SKM-1 (cell line): ENCODE results near the gene IL26.
"Not testable (repeated sequence)": the region's sequence is repeated elsewhere in the genome, so short reads cannot be mapped to it uniquely, and the experiment has no call there.

Experiments
- DNase-seq: peaks from one replicate; lab custom pipeline; 2025; ENCODE audit not compliant: unreplicated experiment; lab: John Stamatoyannopoulos, UW

Gene IL26

DNA sequence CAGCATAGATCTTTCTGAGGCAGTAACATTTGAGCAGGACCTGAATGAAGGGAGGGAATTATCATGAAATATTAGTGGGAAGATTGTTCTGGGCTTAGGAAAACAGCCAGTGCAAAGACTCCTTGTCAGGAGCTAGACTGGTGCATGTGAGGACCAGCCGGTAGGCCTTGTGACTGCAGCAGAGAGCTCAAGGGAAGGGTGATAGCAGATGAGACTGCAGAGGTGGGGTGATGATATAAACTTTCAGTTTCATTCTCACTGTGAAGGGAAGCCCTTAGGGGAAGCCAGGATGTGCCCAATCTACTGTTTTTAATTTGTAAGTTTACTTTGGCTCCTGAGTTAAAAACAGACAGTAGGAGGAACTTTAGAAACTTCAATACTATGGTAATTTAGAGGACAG is 15.4 kb upstream of the IL26 start:
- no peak for DNase-seq

DNA sequence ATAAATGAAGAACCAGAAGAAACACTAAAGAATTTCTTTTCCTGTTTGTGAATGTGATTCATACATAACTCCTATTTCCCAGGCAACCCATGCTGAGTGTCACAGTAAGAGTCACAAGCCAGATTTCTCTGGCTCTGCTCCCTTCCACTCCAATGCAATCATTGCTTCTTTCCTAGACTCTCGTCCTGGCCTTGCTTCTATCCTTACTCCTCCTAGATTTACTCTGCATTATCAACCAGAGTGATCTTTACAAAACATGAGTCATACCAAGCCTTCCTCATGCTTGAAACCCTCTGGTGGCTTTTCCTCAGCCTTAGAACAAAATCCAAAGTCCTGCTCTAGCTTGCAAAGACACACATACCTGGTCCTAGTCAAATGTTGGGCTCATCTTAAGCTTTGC is 14.5 kb upstream of the IL26 start:
- no peak for DNase-seq

DNA sequence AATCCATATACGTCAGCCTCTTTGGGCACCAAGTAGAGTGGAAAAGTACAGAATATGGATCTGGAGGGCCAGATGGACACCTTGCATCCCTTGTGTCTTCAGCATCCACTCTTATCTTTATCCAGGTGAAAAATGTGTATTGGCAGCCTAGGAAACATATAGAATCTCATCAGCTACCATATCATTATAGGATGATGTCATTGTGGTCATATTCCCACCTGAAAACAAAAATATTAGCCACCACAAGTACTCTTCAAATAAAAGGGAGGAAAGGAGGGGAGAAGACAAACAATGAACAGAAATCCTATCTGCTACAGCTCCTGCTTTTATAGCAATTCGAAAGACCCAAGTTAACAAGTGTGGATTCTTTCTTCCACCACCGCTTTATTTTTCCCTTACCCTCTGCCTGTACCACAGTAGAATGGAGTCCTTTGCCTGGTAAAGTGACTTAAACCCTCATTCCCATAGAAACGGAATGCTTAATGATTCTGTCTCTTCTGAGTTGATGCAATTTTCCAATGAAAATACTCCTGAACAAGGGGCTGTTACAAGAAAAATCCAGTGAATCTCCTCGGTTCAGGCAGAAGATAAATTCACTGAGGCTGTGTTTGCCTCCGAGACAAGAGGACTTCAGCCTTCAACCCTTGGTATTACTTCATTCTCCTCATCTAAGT is 13.8 kb upstream of the IL26 start:
- DNase-seq: no peak

DNA sequence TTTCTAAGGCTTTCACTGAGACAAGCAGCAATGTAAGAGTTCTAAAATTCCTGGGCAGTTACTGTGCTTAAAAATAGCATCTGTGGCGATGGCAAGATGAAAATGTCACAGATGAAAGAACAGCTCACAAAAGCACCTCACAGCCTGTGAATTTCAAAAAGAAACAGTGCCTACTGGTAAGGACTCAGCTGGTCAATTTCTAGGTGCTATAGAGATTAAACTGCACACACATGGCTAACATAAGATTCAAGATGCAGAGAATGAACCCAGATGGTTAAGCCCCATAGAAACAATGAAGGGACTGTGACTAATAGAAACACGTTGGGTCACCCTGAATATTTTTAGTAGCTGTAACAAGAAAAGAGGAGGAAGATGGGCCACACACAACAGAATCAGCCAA is 12.0 kb upstream of the IL26 start:
- DNase-seq: no peak

DNA sequence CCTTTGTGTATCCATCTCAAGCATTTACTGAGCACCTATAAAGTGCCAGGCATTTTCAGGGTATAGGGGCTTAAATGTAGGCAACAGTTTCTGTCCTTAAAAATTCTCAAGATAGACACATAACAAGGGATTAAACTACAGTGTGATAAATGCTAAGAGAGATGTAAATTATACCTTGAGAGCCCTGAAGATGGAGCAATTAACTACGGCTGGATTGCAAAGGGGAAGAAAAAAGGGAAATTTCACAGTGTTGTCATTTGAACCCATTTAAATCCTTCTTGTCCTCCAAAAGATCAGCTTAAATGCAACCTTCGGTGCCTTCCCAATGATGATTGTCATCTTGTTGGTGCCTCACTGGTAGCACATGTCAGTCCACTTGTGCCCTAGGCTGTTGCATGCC is 11.5 kb upstream of the IL26 start:
- DNase-seq: no peak

DNA sequence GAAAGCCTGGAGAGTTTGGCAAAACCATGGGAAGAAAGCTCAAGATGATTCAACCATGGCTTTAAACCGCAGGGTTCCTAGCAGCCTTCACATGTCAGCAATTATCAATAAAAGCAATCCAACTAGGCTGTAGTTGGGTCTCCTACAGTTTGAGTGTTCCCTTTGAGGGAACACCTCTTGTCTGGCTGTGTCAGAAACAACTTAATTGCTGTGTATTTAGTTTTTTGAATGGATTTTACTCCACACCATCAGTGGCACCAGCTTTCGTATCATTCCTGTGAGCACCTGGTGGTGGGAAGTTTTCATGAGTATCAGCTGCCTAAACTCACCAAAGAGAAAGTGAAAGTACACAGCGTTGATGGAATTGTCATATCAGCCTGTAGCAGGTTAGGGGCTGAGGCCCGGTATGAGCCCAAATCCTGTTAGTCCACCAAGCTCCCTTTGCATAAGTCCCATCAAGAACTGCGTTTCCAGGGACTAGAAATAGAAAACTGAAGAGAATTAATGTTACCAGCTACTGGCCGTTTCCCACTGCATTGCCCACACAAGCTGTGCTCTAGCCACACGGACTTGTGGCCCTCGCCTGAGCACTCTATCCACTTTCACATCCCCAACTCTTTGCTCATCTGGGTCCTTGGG is 10.9 kb upstream of the IL26 start:
- DNase-seq: no peak

DNA sequence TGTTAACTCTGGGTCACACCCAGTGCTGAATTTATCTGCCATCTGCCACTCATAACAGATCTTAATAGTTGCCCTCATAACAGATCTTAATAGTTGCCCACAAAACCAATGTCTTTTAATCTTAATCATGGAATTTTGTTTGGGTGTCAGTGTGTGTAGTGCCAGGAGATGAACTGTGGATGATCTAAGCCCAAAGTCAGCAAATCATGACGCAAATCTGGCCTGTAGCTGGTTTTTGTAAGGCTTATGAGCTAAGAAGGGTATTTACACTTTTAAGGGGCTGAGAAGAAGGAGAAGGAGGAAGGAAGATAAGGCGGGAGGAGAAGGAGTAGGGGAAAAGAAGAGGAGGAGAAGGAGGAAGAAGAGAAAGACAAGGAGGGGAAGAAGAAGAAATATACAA is 10.0 kb upstream of the IL26 start:
- DNase-seq: no peak

DNA sequence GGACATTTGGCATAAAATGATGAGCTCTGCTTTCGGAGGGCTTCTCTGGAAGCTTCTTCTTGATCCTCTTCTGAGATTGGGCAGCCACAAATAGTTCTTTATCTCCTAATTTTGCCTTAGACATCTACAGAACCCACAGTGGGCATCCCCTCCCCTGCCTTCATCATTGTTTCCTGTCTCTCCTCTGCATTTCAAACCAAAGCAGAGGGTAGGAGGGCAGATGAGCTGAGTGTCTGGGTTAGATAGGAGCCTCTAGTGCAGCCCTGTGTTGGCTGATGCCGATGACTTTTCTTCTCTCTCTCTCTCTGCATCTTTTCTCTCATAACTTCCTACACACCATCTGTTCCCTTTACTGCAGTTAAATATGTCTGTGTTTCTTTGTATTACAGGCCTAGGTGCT is 8.5 kb upstream of the IL26 start:
- DNase-seq: no peak

DNA sequence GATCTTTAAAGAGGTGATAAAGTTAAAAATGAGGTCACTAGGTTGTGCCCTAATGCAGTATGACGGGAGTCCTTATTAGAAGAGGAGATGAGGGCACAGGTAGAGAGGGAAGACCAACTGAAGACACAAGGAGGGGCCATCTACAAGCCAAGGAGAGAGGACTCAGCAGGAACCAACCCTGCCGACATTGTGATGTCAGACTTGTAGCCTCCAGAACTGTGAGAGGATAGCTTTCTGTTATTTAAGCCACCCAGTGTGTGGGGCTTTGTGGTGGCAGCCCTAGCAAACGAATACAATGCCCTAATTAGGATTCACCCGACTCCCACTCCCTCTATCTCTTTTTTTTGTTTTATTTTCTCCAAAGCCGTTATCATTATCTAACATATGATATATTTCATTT is 7.9 kb upstream of the IL26 start:
- no peak for DNase-seq

DNA sequence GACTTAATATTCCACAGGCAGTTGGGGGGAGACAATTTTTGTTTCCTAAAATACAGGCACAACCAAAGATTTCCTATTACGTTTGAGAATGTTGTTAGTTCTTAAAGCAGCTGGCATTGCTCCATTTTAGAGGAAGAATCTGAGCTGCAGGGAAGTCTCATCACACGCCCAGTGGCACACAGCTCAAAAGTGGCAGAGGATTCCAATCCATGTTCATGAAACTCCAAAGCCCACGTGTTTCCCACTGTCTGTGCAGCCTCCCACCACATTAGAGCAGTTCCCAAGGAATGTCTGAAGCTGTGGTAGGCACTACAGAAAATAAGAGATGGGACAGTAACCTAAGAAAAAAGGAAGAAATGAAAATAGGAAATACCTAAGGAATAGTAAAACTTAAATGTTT is 6.1 kb upstream of the IL26 start:
- no peak for DNase-seq

DNA sequence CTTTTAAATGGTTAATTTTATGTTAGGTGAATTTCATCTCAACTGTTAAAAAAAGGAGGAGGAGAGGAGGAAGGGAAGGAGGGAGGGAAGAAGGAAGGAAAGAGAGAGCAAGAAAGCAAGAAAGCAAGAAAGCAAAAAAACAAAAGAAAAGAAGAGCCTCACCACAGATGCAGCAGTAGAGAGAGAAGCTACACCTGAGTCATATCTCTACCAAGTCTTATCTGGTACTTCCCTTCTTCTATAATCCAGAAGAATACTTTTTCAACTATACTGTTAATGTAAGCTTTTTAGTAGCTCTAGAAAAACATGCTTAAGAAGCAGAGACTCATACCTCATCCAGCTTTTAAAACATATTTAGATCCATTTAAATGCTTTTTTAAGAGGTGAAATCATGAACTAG is 5.6 kb upstream of the IL26 start:
- DNase-seq: no peak

DNA sequence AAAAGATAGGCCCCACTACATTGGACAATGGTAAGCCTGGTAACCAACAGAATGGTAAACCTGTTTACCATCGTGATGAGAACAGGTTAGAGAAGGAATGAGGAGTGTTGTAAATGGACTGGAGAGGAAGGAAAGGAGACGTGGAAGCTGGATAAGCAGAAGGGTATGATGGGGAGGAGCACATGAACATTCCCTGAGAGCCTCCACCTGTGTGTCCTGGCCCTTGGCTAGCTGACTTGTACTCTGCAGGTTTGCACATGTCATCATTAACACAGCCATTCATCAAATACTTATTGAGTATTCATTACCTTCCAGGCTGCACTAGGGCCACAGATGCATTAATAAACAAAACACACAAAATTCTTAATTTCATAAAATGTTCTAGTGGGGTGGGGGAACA is 4.3 kb upstream of the IL26 start:
- DNase-seq: no peak

DNA sequence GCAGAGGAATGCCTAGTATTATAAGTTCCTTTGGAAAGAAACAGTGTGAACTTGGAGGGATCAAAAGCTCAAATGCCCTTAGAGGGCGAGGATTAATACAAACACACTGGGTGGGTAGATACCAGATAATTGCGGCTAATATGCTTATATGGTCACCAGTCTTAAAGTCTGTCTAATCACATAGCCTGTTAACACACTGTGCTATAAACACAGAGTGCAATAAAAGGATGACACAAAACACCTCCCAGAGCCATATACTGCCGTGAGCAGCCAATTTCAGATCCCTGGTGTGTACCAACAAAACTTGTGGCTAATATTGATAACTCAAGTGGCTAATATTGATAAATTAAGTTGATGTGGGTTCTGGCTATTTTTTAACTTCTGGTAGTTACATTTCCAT is 1.7 kb upstream of the IL26 start:
- DNase-seq: no peak

DNA sequence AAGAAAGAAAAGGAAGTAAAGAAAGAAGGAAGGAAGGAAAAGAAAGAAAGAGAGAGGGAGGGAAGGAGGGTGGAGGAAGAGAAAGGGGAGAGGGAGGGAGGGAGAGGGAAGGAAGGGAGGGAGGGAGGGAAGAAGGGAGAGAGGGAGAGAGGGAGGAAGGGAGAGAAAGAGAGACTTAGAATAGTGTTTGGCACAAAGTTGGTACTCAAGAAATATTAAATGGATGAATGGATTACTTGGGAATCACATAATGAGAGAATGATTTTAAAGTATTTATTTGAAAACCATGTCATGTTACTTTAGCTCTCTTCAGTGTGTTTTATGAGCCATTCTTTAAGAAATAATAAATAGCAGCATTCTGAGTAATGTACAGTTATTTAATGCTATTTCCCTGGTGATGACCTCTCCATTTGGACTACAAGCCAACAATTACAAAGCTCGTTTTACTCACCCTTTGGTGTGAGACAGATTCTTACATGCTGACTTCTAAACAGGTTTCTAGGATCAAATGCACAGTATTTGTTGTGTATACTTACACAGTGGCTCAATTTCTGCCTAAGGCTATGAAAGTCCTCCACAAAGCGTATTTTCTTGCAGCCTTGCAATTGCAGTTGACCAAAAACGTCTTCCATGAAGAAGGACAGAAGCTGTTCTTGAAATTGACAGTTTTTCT is 861 bp downstream of the IL26 start:
- DNase-seq: no peak

DNA sequence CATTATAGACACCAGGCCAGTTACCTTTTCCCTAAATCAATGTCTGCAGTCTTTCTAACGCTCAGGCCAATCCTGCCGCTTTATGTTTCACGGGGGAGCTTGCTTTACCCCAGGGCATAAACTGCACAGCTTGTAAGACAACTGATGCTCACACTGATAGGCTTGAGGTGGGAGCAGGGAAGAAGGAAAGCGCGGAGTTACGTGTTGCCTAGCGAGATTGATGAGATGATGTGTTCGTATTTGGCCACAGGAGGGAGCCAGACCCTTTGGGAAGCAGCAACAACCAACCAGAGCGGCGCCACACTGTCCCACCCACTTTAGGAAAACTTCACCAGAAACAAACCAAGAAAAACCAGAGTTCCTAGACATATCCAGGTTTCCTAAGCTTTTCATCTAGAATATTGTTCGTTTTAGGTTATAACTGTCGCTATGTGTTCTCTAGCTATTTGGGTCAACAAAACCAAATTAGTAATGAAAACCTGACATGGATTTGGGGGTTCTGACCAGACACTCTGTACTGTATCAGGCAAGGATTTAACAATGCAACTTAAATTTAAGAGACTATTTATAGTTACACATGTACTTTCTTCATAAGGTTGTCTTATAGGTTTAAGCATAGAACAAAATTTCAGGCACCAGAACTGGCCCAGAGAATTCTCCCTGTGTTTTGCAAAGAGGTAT is 2.4 kb downstream of the IL26 start:
- peak; percentile 48 for DNase-seq

DNA sequence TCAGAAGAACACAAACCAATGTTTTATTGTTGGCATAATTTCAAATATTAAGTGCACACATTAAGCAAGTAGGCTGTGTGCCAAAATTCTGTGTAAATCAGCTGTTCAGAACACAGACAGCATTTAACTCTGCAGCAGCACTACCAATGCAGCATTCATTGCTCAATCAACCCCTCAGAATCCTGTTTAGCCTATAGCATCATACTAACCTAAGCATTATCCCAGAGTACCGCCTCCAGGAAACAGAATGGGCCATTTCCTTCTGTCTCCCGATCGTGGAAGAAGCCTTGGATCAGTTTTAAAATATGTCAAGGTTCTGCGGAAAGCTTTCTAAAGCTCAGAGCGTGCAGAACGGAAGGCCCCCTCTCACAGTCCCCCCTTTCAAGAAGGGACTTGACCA is 3.3 kb downstream of the IL26 start:
- no peak for DNase-seq

DNA sequence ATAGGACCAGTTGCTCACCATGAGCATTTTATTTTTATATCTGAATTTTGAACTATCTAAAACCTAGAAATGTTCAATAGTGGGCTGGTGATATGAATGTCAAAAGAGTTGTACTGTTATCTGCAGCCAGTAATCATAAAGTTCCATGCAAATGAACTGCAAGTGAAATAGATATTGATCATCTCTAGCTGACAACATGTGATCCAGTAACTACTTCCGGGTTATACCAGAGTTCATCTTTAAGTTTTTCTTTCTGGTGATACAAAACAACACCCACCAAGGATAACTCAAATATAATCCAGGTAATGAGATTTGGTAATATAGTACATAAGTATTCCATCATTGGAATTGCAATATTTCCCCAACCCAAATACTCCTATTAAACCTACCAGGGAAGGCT is 4.1 kb downstream of the IL26 start:
- no peak for DNase-seq

DNA sequence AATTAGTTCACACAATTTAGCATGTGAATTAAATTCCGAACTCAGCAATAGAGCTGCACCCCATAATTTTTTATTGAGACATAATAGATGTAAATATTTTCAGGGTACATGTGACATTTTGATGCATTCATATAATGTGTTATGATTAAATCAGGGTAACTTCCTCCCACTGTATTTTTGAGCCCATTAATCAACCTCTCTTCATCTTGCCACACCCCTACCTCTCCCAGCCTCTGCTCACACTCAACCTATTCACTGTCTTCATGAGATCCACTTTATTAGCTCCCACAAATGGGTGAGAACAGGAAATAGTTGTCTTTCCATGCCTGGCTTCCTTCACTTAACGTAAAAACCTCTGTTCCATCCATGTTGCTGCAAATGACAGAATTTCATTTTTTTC is 14.7 kb downstream of the IL26 start:
- no peak for DNase-seq

DNA sequence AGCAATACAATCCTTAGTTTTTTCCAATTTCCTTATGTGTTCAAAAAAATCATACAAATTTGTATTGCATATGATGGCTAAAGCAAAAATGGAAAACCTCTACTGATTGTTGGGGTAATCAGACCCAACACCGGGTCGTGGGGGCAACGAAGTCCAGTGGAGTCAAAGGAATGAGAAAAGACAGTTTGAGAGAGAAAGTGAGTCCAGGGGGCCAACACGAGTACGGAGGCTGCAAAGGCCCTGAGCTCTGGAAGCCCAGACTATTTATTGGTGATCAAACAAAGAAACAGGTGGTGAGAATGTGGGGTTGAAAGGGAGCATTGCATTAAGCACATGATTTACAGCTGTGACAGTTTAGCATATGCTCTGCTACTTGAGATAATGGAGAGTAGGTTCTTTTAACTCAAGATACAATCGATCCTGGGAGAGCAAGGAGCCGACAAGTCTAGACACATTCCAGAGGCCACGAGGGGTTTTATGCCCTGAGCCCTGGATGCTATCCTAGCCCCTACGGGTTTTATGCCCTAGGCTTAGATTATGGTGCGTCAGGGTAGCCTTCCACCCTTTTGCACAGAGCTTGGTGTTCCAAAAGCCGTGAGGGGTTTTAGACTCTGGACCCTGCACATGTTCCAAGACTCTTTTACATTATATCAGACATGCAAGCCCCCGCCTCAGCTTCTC is 16.4 kb downstream of the IL26 start:
- DNase-seq: not testable (repeated sequence)

DNA sequence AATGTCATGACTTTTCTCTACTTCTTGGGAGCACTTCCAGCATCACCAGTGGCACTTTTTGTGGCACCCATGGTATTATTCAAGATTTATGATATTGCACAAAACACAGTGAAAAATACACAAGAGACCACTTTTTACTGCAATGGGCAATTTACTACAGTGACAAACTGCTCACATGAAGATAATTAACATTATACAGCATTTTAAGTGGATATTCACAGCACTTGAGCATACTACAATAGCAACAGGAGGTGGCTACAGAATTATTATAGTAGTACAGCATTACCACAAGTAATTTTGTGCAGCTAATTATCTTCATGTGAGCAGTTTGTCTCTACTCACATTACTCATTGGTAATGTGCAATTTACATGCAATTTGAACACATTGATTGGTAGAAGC is 18.3 kb downstream of the IL26 start:
- DNase-seq: no peak

DNA sequence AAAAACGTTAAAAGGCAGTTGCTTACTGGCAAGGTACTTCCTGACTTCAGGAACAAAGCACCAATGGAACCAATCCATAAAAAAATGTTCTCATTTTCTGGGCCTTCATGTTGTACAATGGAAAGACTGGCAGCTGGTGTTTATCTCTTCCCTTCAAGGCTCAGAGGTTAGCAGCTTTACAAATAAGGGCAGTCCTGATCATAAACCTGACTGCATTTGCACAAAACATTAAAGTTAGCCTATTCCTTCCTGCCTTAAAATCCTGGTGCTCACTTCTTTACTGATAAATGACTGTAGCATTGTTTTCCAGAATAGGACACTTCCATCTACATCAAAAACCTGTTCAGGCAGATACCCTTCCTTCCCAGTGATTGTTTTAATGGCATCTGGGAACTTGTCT is 19.2 kb downstream of the IL26 start:
- no peak for DNase-seq

DNA sequence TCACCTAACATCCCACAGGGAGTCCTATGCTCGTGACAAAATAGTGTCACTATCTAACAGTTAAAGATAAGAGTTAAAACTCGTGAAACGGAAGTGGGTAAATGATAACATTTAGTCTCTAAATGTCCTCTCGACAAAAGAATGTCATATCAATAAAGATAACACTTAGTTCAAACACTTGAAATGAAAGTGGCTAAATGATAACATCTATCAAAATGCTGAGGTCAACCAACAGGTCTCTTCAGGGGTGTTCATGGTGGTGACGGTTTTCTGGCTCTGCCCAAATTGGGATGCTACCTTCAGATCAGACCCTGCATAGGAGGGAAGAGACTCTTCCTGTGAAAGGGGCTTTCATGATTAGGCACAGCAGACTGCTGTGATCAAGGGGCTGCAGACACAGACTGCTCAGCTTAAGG is 22.1 kb downstream of the IL26 start:
- DNase-seq: no peak
